Stimulated activated CD4-positive, alpha-beta T cell treated with anti-CD3 and anti-CD28 coated beads, Interleukin-4, amount 100 ng/mL, for 4 hours (primary cell): ENCODE data around the gene ERV3-1.
A peak's percentile ranks its signal among the peaks of the same experiment; 100 is the strongest.
"Not testable (repeated sequence)": the region's sequence is repeated elsewhere in the genome, so short reads cannot be mapped to it uniquely, and the experiment has no call there.

Experiments
- DNase-seq, 2 experiments: peaks; one replicate each; pipeline ENCODE4 v3.0.0-alpha.2; 2020

Gene ERV3-1

GRCh38 chr7:65006094-65006992 lies at the start of gene ERV3-1:
Gene ERV3-1 (minus strand): TSS chr7:65006687. CDS start chr7:64993026, 13,661 bp downstream.
- peak; percentile 81 to 93 for DNase-seq

DNA sequence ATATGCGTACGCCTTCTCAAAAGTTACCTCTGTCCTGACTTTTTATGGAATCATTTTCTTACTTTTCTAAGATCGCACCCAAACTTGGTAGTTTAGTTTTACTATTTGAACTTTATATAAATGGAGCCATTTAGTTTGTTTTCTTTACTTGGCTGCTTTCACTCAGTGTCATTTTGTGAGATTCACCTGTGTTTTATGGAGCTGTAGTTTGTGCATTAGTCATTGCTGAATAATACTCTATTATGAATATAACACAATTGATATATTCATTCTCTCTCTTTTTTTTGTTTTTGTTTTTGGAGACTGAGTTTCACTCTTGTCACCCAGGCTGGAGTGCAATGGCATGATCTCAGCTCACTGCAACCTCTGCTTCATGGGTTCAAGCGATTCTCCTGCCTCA lies 49.3 kb upstream of the ERV3-1 start:
- not testable (repeated sequence) for DNase-seq

GRCh38 chr7:65054466-65054994 lies 48.0 kb upstream of the ERV3-1 start:
- DNase-seq = not testable (repeated sequence)

DNA sequence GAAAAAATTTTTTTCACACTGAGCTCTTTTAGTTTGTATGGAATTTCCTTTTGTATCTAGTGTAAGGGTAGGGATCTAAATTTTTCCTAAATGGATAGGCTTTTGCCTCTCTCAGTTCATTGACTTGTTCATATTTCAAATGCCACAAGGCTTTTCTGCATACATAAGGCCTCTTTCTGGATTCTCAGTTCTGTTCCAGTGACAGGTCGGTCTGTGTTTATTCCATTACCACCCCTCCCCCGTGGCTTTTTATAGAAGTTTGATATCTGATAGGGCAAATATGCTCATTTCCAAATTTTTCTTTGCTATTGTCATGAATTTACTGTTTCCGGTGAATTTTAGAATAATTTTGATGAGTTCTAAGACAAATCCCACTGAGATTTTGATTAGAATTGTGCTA lies 45.2 kb upstream of the ERV3-1 start:
- not testable (repeated sequence) for DNase-seq

GRCh38 chr7:65051139-65051538 lies 44.7 kb upstream of the ERV3-1 start:
- DNase-seq = not testable (repeated sequence)

DNA sequence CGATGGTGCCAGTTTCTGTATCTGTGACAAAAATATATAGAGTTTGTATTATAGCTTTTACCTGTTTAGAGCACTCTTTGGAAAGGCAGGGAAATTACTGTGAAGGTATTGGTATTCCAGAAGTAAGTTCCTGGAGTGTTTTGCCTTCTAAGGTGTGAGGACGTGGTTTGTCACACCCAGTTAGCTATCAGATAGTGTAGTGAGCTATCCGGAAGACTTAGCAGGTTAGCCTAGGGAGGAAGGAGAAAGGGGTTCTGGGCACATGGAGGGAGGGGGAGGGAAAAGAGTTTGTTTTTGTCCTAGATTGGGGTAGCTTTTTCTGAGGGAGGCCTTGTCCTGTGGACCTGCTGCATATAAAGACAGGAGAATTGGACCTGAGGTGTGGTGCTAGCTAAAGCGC lies 39.8 kb upstream of the ERV3-1 start:
- not testable (repeated sequence) for DNase-seq

DNA sequence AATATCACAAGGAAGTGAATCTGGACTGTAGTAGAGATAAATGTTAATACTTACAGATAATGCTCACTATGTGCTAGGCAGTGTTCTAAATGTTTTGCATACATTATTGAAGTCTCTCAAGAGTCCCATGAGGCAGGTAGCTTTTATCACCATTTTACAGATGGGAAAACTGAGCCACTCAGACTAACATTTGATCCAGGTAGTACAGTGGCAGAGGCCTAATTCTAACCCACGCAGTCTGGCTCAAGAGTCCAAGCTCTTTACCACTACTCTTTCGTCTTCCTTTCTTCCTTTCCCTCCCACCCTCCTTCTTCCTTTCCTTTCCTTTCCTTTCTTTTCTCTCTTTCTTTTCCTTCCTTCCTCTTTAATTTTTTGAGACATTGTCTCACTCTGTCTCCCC lies 39.1 kb upstream of the ERV3-1 start:
- DNase-seq = not testable (repeated sequence)

DNA sequence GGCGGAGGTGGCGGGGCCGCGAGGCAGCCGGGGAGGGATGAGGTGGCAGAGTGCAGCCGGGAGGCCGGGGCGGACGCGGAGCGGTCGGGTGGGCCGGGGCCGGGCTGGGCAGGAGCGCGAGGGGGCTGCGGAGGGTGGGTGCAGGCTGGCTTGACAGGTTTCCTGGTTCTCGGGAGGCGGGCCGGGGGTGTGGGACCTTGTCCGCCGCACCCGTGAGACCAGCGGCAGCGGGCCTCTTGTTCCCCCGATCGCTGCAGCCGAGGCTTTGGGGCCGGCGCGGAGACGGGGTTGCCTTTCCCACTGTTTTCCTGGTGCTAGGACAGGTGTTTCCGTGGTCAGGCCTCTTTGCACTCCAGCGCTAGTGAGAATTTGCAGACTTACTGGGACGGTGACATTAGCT lies 32.3 kb upstream of the ERV3-1 start:
- peak; percentile 1 to 12 for DNase-seq

GRCh38 chr7:65037740-65038688 lies 31.5 kb upstream of the ERV3-1 start:
- peak; percentile 92 for DNase-seq

DNA sequence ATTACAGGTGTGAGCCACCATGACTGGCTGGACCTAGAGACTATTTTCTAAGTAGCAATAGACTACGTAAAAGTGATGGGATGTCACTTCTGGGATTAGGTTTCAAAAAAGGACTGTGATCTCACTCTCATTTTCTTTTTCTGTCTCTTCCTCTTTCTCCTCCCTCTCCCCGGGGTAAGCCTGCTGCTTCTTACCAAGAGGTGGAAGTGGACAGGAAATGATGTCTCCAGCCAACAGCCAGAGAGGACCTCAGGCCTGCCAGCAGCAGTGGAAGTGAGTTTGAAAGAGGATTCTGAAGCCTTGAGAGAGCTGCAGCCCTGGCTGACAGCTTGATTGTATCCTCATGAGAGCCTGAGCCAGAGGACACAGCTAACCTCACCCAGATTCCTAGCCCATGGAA lies 30.0 kb upstream of the ERV3-1 start:
- DNase-seq = not testable (repeated sequence)

- not testable (repeated sequence) for DNase-seq
Measured at GRCh38 chr7:65035469-65035868, 29.0 kb upstream of the ERV3-1 start.

DNA sequence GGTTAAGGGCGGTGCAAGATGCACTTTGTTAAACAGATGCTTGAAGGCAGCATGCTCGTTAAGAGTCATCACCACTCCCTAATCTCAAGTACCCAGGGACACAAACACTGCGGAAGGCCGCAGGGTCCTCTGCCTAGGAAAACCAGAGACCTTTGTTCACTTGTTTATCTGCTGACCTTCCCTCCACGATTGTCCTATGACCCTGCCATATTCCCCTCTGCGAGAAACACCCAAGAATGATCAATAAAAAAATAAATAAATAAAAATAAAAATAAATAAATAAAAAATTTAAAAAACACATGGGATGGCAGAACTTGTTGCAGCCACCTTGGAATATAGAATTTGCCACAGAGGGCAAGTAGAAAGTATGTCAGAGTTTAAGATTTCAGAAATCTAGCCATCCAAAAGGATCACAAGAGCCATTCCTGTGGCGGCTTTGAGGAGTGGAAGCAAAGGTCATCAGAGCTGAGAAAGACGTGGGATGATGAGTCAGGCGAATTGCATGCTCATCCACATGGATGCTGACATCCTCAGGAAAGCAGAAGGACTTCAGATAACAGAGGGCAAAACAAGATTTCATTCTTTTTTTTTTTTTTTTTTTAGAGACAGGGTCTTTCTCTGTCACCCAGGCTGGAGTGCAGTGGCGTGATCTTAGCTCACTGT lies 27.8 kb upstream of the ERV3-1 start:
- not testable (repeated sequence) for DNase-seq

DNA sequence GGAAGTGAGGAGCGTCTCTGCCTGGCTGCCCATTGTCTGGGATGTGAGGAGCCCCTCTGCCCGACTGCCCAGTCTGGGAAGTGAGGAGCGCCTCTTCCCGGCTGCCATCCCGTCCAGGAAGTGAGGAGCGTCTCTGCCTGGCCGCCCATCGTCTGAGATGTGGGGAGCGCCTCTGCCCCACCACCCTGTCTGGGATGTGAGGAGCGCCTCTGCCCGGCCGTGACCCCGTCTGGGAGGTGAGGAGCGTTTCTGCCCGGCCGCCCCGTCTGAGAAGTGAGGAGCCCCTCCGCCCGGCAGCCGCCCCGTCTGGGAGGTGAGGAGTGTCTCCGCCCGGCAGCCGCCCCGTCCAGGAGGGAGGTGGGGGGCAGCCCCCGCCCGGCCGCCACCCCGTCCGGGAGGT lies 26.9 kb upstream of the ERV3-1 start:
- DNase-seq = not testable (repeated sequence)

- not testable (repeated sequence) for DNase-seq
Measured at GRCh38 chr7:65025023-65025422, 18.5 kb upstream of the ERV3-1 start.

DNA sequence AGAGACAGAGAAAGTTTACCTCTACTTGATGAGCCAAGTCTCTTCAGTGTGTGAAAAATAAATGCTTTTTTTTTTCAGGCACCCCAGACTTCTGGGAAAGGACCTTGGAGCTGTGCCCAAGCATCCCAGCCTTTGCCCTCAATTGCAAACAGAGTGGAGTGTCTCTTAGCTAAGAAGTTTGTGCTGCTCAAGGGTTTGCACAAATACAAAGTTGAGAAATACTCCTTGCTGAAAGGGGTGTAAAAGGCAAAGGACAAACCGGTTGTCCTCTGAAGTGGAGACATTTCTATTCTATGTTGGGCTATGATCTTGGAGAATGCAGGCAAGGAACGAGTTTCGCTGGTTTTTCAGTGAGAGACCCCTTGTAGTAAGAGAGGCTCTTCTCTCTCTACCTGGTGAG lies 14.5 kb upstream of the ERV3-1 start:
- not testable (repeated sequence) for DNase-seq

DNA sequence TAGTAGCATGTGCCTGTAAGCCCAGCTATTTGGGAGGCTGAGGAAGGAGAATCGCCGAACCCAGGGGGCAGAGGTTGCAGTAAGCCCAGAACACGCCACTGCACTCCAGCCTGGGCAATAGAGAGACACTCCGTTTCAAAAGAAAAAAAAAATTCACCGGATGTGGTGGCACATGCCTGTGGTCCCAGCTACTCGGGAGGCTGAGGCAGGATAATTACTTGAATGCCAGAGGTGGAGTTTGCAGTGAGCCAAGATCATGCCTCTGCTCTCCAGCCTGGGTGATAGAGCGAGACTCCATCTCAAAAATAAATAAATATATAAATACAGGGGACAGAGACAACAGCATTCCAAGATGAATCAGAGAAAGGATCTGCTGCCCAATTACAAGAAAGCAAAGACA lies 3.4 kb upstream of the ERV3-1 start:
- DNase-seq = not testable (repeated sequence)

DNA sequence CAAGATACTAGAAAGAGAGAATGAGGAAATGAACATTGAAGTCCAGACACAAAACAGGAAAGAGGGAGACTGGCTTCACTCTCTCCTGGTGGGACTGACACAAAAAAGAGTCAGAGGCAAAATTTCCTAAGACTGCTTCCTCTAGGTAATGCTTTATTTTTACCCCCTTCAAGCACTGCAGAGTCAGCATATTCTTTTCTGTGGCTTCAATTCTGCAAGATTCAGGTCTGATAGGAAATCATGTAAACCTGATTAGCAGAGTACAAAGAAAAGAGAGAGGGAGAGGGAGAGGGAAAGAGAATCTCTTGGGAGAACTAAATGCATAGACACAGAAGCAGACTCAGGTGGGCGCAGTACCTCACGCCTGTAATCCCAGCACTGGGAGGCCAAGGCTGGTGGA lies 2.9 kb upstream of the ERV3-1 start:
- not testable (repeated sequence) for DNase-seq

DNA sequence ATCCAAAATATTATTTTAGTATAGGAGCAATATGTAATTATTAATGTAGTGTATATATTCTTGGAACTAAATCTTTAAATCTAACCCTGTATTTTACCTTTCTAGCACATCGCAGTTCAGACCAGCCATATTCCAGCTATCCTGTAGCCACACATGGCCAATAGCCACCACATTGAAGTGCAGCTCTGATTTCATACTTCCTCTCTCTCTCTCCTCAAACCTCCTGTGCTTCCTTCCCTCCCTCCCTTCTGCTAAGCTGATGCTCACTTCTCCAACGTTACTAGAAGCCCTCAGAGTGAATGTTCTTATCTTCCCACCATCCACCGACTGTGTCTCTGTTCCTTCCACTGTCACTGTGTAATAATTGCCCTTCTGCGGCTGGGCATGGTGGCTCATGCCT lies 549 bp upstream of the ERV3-1 start:
- DNase-seq = not testable (repeated sequence)

DNA sequence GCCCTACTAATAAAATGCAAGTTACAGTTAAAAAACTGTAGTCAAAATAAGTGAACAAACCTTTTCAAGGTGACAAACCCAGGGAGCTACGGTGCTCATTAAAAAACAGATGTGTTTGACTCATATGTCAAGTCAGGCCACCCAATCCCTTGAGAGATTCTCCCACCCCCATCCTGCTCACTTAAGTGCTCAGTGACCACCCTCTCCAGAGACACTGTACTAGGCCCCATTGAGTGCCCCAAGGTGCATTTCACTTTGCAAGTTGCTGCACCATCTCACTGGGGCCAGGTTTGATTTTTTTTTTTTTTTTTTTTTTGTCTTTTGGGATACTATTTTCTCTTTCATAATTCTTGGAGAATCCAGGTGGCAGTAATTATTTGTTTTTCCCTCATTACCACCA lies 1.9 kb downstream of the ERV3-1 start:
- DNase-seq = no peak

DNA sequence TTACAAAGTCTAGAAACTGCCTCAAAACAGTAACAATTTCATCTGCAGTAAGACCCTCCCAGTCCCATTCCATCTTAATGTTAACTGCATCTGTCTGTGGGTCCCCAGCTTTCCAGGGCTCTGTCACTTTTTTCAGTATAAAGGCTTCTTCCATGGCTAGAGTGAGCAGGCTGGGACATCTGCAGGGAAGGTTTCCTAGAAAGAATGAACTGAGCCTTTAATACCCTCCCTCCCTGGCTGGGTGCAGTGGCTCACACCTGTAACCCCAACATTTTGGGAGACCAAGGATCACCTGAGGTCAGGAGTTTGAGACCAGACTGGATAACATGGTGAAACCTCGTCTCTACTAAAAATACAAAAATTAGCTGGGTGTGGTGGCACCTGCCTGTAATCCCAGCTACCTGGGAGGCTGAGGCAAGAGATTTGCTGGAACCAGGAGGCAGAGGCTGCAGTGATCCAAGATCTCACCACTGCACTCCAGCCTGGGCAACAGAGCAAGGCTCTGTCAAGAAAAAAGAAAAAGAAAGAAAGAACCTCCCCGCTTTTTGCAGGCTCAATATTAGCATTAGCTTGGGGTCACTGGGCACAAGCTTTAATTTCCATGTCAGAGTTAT lies 3.4 kb downstream of the ERV3-1 start:
- no peak for DNase-seq

- DNase-seq = no peak
Measured at GRCh38 chr7:65001291-65001814, 5.1 kb downstream of the ERV3-1 start.
